HepG2 (cell line): ENCODE results near the gene NUB1. TPM values are rescaled to one million over a fixed set of nuclear protein-coding genes. Genes with fewer than 3 reads are reported as not detected.

Experiments
- ATAC-seq: fragments of 200-7000 bp; cut with Tn5 transposase; 3 replicates; pipeline ENCODE4 v1.9.1; 2020; ENCODE audit warnings: mild to moderate bottlenecking, moderate library complexity
- BruUV-seq: library from RNA; stranded (reverse); fragments of 400-500 nt; replicated peaks from 2 replicates; lab custom pipeline; 2021; lab: Mats Ljungman, UMichigan
- CTCF ChIA-PET: fragments of 300-600 bp; formaldehyde crosslinking; extraction: SDS; loops from one replicate; lab custom pipeline; 2021; ENCODE audit warnings: low total read pairs, inconsistent platforms, low intra/inter-chr PET ratio; lab: Yijun Ruan, JAX
- POLR2A ChIA-PET: fragments of 350-600 bp; sonication (Branson Sonifier 250); formaldehyde crosslinking; loops from one replicate; lab custom pipeline; 2020; ENCODE audit warnings: antibody characterized with exemption, inconsistent platforms; lab: Yijun Ruan, JAX
- DNase-seq: peaks from one replicate; pipeline ENCODE4 v3.0.0-alpha.2; 2015; ENCODE audit warnings: low spot score
- FAIRE-seq: peaks from 3 replicates; lab custom pipeline; 2011; peaks lifted over from hg19 to GRCh38; lab: Jason Lieb, UNC
- H2AFZ ChIP-seq: one replicate; pipeline ENCODE4 v1.6.1; 2011; ENCODE audit warnings: low read length, inconsistent platforms
- H3K27ac ChIP-seq: fragments of 300-600 bp; 3 replicates; pipeline ENCODE4 v1.8.0; 2011; ENCODE audit warnings: mixed run types, mild to moderate bottlenecking, mixed read lengths, low read length, inconsistent platforms; ENCODE audit not compliant: insufficient read depth; ENCODE audit errors: extremely low read length
- H3K27me3 ChIP-seq, 2 experiments: fragments of 200-600 bp in 1 of 2; 2 replicates in 1 of 2; 3 replicates in 1 of 2; pipeline versions ENCODE4 v1.6.0 to v1.8.0; 2011; ENCODE audit warnings: low read length in 2 of 2, mild to moderate bottlenecking in 2 of 2, moderate library complexity in 2 of 2, inconsistent platforms in 1 of 2; ENCODE audit not compliant: insufficient read depth in 2 of 2, control insufficient read depth in 1 of 2
- H3K36me3 ChIP-seq, 2 experiments: fragments of 200-600 bp in 1 of 2; replicated peaks in 1 of 2; 2 replicates in 1 of 2; 3 replicates in 1 of 2; pipeline versions ENCODE4 v1.5.1 to v1.8.0; 2011; ENCODE audit warnings: low read length in 2 of 2, inconsistent platforms in 1 of 2; ENCODE audit not compliant: insufficient read depth in 2 of 2, control insufficient read depth in 1 of 2
- H3K4me1 ChIP-seq: 2 replicates; pipeline ENCODE4 v1.5.1; 2012; ENCODE audit warnings: low read length, inconsistent platforms; ENCODE audit not compliant: insufficient read depth
- H3K4me2 ChIP-seq: 2 replicates; pipeline ENCODE4 v1.6.0; 2011; ENCODE audit warnings: low read depth, low read length, inconsistent platforms
- H3K4me3 ChIP-seq, 3 experiments: fragments of 200-600 bp in 1 of 3; sonication (generic), shearing (Covaris generic) in 1 of 3; replicated peaks in 1 of 3; 2 replicates each; pipeline ENCODE4 v1.5.1; 2011 to 2016; ENCODE audit warnings: low read length in 3 of 3, inconsistent platforms in 2 of 3, low read depth in 2 of 3, mild to moderate bottlenecking in 2 of 3, control low read depth in 1 of 3, mixed read lengths in 1 of 3; ENCODE audit not compliant: insufficient read depth in 1 of 3
- H3K79me2 ChIP-seq: one replicate; pipeline ENCODE4 v1.6.1; 2011; ENCODE audit warnings: low read length, inconsistent platforms; ENCODE audit not compliant: insufficient read depth
- H3K9ac ChIP-seq: 2 replicates; pipeline ENCODE4 v1.6.0; 2011; ENCODE audit warnings: mild to moderate bottlenecking, low read depth, low read length, inconsistent platforms; ENCODE audit not compliant: insufficient read depth
- H3K9me3 ChIP-seq: 2 replicates; pipeline ENCODE4 v1.5.1; 2012; ENCODE audit warnings: mild to moderate bottlenecking, low read length
- H4K20me1 ChIP-seq: 2 replicates; pipeline ENCODE4 v1.6.0; 2011; ENCODE audit warnings: inconsistent platforms, mild to moderate bottlenecking, low read length, moderate library complexity; ENCODE audit not compliant: insufficient read depth
- AKNA ChIP-seq: sonication (generic); formaldehyde crosslinking; IDR thresholded peaks from 2 replicates; pipeline ENCODE4 v1.4.0; 2020; ENCODE audit warnings: missing genetic modification reagents, borderline replicate concordance
- DNMT1 ChIP-seq: sonication (generic); formaldehyde crosslinking; IDR thresholded peaks from 2 replicates; pipeline ENCODE4 v1.5.1; 2020; ENCODE audit warnings: mild to moderate bottlenecking, missing genetic modification reagents
- ELF3 ChIP-seq: IDR thresholded peaks from 2 replicates; pipeline ENCODE4 v1.6.1; 2016; ENCODE audit warnings: missing genetic modification reagents, missing compliant biosample characterization
- GPBP1L1 ChIP-seq: sonication (generic); formaldehyde crosslinking; IDR thresholded peaks from 2 replicates; pipeline ENCODE4 v1.5.0; 2020; ENCODE audit warnings: mild to moderate bottlenecking, missing genetic modification reagents
- HIVEP1 ChIP-seq: sonication (generic); formaldehyde crosslinking; IDR thresholded peaks from 2 replicates; pipeline ENCODE4 v1.4.0; 2020; ENCODE audit warnings: mild to moderate bottlenecking, missing genetic modification reagents
- THRA ChIP-seq: sonication (generic); formaldehyde crosslinking; IDR thresholded peaks from 2 replicates; pipeline ENCODE4 v1.4.0; 2020; ENCODE audit warnings: missing genetic modification reagents, borderline replicate concordance
- ZBTB39 ChIP-seq: sonication (generic); formaldehyde crosslinking; IDR thresholded peaks from 2 replicates; pipeline ENCODE4 v1.5.0; 2020; ENCODE audit warnings: missing genetic modification reagents
- WGBS: methylation state at CpG from one replicate; pipeline ENCODE4 v1.1.6; 2017; ENCODE audit warnings: low lambda C conversion rate; 5-methylcytosine and 5-hydroxymethylcytosine counted together
- in situ Hi-C: cut with HindIII; loops from 2 replicates; pipeline ENCODE4 v1.10.0; 2017; ENCODE audit warnings: low pct_unique_long_range_greater_than_20kb; ENCODE audit not compliant: extremely low pct_ligation_motif_present
- intact Hi-C: fragments of 100-400 bp; cut with micrococcal nuclease; formaldehyde crosslinking; loops from one replicate; pipeline ENCODE4 v1.10.0; 2022; ENCODE audit not compliant: unreplicated experiment
- polyA plus RNA-seq, 8 experiments: library from polyadenylated mRNA; depleted of rRNA in 3 of 8; stranded (reverse) in 7 of 8; unstranded in 1 of 8; fragments of >200 nt; fragmentation: Illumina TruSeq in 4 of 8; extraction: Trizol in 4 of 8; gene quantifications; 2 replicates each; pipeline versions ENCODE4 v1.2.1 to v1.2.3, GENCODE V29; 2011 to 2016; ENCODE audit warnings: low read depth in 4 of 8, missing spikeins in 1 of 8, mixed read lengths in 1 of 8; ENCODE audit not compliant: insufficient read depth in 1 of 8
- total RNA-seq, 5 experiments: library from RNA; depleted of rRNA; stranded (reverse); fragments of >200 nt; fragmentation: Illumina TruSeq; extraction: Trizol; gene quantifications; 2 replicates each; pipeline ENCODE4 v1.2.3, GENCODE V29; 2016; ENCODE audit warnings: low read depth in 1 of 5

The NUB1 gene
- total and polyA plus RNA-seq, 2 of the 13 experiments (the other 11 are each of a cell fraction or from before 2014, with no cell fraction given): 27.1 to 37.0 TPM

GRCh38 chr7:151382079-151382885 lies 40.7 kb downstream of the NUB1 start (continued):
- TF ChIP-seq AKNA (CRISPR knock-in tag): no peak

GRCh38 chr7:151383638-151384351 lies 42.2 kb downstream of the NUB1 start:
- BruUV-seq: no TSS peak
- ATAC-seq (no peak), DNase-seq (no peak), FAIRE-seq (no peak)
- 19% methylated on average over 15 of the region's 15 CpGs for WGBS
- Histone ChIP-seq H3K27ac (no peak overlapping the region), H3K79me2 (no peaks in the 10 kb centered on the region), H3K9ac (no peak overlapping the region), H2AFZ (no peak overlapping the region), H3K36me3 (no peaks in the 10 kb centered on the region), H3K4me1 (no peaks in the 10 kb centered on the region), H3K27me3 (peaks cover 13 to 69% of the 10 kb centered on the region in 2 experiments), H3K4me2 (no peak overlapping the region), H3K4me3 (no peak overlapping the region), H4K20me1 (no peaks in the 10 kb centered on the region; the same call in 1 of the 2 replicates), H3K9me3 (no peaks in the 10 kb centered on the region)
- in situ Hi-C loops: no loop called here
- ChIA-PET CTCF (no interaction called here), POLR2A (no interaction called here)
- intact Hi-C loops: no loop called here
- no peak for TF ChIP-seq ELF3 (CRISPR knock-in tag)
- TF ChIP-seq DNMT1 (CRISPR knock-in tag): no peak
- TF ChIP-seq HIVEP1: no peak
- TF ChIP-seq ZBTB39 (CRISPR knock-in tag): no peak
- TF ChIP-seq THRA (CRISPR knock-in tag): no peak
- TF ChIP-seq GPBP1L1 (CRISPR knock-in tag): no peak
